ENCODE results near the gene CNOT6L. TPM values are rescaled to one million over a fixed set of nuclear protein-coding genes. Genes with fewer than 3 reads are reported as not detected.

Gene CNOT6L
- total RNA-seq, 1 experiment from 2014 or later, result 29.4 TPM

DNA sequence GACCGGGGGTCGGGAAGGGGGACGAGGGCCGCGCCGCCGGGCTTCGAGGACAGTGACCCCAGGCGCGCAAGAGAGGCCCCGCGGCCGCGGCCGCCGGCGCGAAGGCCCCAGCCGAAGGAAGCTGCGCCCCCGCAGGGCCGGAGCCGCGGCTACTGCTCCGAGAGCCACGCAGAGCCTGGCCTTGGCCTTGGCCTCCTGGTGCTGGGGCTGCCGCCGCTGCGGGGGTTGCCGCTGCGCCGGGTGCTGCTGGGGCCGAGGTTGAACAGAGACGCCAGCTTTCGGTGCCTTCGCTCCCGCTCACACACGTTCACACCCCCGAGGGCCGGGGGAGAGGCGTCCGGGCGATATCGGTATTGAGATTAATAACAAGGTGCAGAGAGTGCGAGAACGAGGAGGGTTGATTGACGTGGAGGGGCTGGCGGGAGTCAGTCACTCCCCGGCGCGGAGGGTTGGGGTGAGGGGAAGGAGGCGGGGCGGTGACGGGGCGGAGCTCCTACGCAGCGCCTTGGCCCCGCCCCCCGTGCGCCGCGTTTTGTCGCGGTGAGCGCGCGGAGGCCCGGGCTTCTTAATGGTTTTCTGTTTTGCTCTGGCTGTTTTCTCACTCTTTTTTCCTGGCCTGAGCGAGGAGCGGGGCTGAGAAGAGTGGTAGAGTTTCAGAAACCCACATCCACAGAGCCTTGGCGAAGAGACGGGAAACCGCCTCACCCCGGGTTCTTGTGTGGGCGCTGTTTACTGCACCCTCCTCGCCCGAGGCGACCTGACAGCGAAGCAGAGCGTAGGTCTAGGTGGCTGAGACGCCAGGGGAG, 878 bp upstream of the CNOT6L start:
- H3K4me3 ChIP-seq (replicated peaks in 1 of 2; ENCODE audit: low read depth in 1 of 2, low read length in 2 of 2), result peak overlapping the region; percentile 89 to 94
- peak; percentile 62 for DNase-seq (ENCODE audit: low read depth, low spot score)
- H4K20me1 ChIP-seq (ENCODE audit: insufficient read depth), result no peaks in the 10 kb centered on the region
- H3K4me2 ChIP-seq (ENCODE audit: low read length), result peak overlapping the region; percentile 88
- peak overlapping the region; percentile 58 for H2AFZ ChIP-seq (ENCODE audit: low read depth, low read length, poor library complexity, severe bottlenecking)
- peaks cover 12 to 17% of the 10 kb centered on the region in 2 experiments for H3K4me1 ChIP-seq (ENCODE audit: control insufficient read depth in 1 of 2, insufficient read depth in 2 of 2, low read length in 2 of 2)
- no peaks in the 10 kb centered on the region for H3K9me3 ChIP-seq (ENCODE audit: control insufficient read depth in 1 of 2, insufficient read depth in 1 of 2, low read depth in 1 of 2, low read length in 2 of 2)
- TF ChIP-seq ZFX (IDR thresholded peaks at IDR 0.05) (peak; percentile 93), ELF1 (IDR thresholded peaks at IDR 0.05; ENCODE audit: borderline replicate concordance, low read depth) (no peak), SP1 (IDR thresholded peaks at IDR 0.05; ENCODE audit: low read depth) (peak; percentile 49; the same call in 1 of the 2 replicates), ZNF274 (IDR thresholded peaks at IDR 0.05; ENCODE audit: low read depth, low read length) (no peak), POLR2A (IDR thresholded peaks at IDR 0.05; ENCODE audit: borderline replicate concordance, extremely low read depth, insufficient read depth, insufficient read length) (peak; percentile 95), POLR2AphosphoS5 (IDR thresholded peaks at IDR 0.05; ENCODE audit: low read depth, low read length) (peak; percentile 94), SIN3A (IDR thresholded peaks at IDR 0.05; ENCODE audit: low read depth) (peak; percentile 87), CBX3 (IDR thresholded peaks at IDR 0.05; ENCODE audit: low read depth) (0 out of 2 replicates have a peak, but pooled peaks have one; percentile 27), EZH2 (IDR thresholded peaks at IDR 0.05) (no peak), JUND (IDR thresholded peaks at IDR 0.05) (no peak)
- TF ChIP-seq, protein P1, sequence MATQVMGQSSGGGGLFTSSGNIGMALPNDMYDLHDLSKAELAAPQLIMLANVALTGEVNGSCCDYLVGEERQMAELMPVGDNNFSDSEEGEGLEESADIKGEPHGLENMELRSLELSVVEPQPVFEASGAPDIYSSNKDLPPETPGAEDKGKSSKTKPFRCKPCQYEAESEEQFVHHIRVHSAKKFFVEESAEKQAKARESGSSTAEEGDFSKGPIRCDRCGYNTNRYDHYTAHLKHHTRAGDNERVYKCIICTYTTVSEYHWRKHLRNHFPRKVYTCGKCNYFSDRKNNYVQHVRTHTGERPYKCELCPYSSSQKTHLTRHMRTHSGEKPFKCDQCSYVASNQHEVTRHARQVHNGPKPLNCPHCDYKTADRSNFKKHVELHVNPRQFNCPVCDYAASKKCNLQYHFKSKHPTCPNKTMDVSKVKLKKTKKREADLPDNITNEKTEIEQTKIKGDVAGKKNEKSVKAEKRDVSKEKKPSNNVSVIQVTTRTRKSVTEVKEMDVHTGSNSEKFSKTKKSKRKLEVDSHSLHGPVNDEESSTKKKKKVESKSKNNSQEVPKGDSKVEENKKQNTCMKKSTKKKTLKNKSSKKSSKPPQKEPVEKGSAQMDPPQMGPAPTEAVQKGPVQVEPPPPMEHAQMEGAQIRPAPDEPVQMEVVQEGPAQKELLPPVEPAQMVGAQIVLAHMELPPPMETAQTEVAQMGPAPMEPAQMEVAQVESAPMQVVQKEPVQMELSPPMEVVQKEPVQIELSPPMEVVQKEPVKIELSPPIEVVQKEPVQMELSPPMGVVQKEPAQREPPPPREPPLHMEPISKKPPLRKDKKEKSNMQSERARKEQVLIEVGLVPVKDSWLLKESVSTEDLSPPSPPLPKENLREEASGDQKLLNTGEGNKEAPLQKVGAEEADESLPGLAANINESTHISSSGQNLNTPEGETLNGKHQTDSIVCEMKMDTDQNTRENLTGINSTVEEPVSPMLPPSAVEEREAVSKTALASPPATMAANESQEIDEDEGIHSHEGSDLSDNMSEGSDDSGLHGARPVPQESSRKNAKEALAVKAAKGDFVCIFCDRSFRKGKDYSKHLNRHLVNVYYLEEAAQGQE (IDR thresholded peaks at IDR 0.05; ENCODE audit: low read depth), result no peak
- TF ChIP-seq, protein P2, sequence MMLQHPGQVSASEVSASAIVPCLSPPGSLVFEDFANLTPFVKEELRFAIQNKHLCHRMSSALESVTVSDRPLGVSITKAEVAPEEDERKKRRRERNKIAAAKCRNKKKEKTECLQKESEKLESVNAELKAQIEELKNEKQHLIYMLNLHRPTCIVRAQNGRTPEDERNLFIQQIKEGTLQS (IDR thresholded peaks at IDR 0.05), result no peak
- TF ChIP-seq, protein P3, sequence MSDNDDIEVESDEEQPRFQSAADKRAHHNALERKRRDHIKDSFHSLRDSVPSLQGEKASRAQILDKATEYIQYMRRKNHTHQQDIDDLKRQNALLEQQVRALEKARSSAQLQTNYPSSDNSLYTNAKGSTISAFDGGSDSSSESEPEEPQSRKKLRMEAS (IDR thresholded peaks at IDR 0.05), result peak; percentile 80
- ATAC-seq, result peak; percentile 86
- ChIA-PET RAD21 (ENCODE audit: low non-redundant PET in 1 of 2, low total read pairs in 2 of 2, uncharacterized antibody in 2 of 2, unreplicated experiment in 2 of 2) (interaction anchor here (0.9 to 1.1 kb wide), 2 partner anchors 42 to 237 kb away, joined by 3 read pairs; partner anchors contain the start of genes FRAS1 (in 1 of the 2) and MRPL1 (in 1 of the 2)), CTCF (interaction anchor here (0.7 to 1.0 kb wide), 3 partner anchors 10 to 42 kb away, joined by 3 to 4 read pairs (median 3); partner anchors contain the start of gene MRPL1), POLR2A (interaction anchor here (1.9 kb wide), 1 partner anchor 42 kb away, joined by 8 read pairs; the partner anchor contains the start of gene MRPL1)
- peak overlapping the region; percentile 93 for H3K27ac ChIP-seq (ENCODE audit: low read depth, low read length)
- peaks cover 40% of the 10 kb centered on the region for H3K79me2 ChIP-seq (ENCODE audit: insufficient read depth, low read length)
- H3K9ac ChIP-seq (ENCODE audit: low read length), result peak overlapping the region; percentile 81
- H3K9me2 ChIP-seq (ENCODE audit: insufficient read depth), result no peaks in the 10 kb centered on the region
- H3K36me3 ChIP-seq (ENCODE audit: control insufficient read depth in 1 of 2, insufficient read depth in 2 of 2, low read length in 2 of 2), result no peaks in the 10 kb centered on the region
- intact Hi-C loops (cut with micrococcal nuclease), result loop anchor here (1.0 kb wide), 1 partner anchor 42 kb away; the partner anchor contains the start of gene MRPL1
- H3K27me3 ChIP-seq (ENCODE audit: insufficient read depth, low read length), result no peaks in the 10 kb centered on the region
- BruUV-seq (replicated peaks), result no TSS peak

Measured in HCT116 (cell line).